A549 (cell line): ENCODE results near the gene TTC34.

Experiments
- BHLHE40 ChIP-seq: IDR thresholded peaks from 2 replicates; pipeline ENCODE4 v1.6.1; 2012; ENCODE audit warnings: low read depth, low read length, inconsistent platforms
- CHD2 ChIP-seq: fragments of 150-350 bp; IDR thresholded peaks from 2 replicates; pipeline ENCODE4 v1.6.1; 2014; ENCODE audit warnings: low read length; ENCODE audit not compliant: partially characterized antibody
- CTCF ChIP-seq: fragments of >200 bp; sonication (Bioruptor Twin); formaldehyde crosslinking; IDR thresholded peaks from 3 replicates; pipeline ENCODE4 v1.5.1; 2016
- HMGXB4 ChIP-seq: fragments of 250-450 bp; sonication (Bioruptor Pico); IDR thresholded peaks from 2 replicates; pipeline ENCODE4 v1.5.0; 2021; ENCODE audit warnings: mild to moderate bottlenecking, moderate library complexity, borderline replicate concordance
- MAFK ChIP-seq: fragments of 450-650 bp; IDR thresholded peaks from 2 replicates; pipeline ENCODE4 v1.6.1; 2014; ENCODE audit not compliant: partially characterized antibody
- MYC ChIP-seq: IDR thresholded peaks from 2 replicates; pipeline ENCODE4 v1.6.1; 2012; ENCODE audit warnings: mild to moderate bottlenecking, inconsistent platforms, low read length, improper control_type of control experiment, borderline replicate concordance
- NR3C1 ChIP-seq: fragments of >200 bp; sonication (Bioruptor Twin); formaldehyde crosslinking; IDR thresholded peaks from 3 replicates; pipeline ENCODE4 v1.6.1; 2017
- POLR2A ChIP-seq: IDR thresholded peaks from 2 replicates; pipeline ENCODE4 v1.6.1; 2012; ENCODE audit warnings: mild to moderate bottlenecking, low read length
- RAD21 ChIP-seq, 2 experiments: fragments of >200 bp in 1 of 2; sonication (Bioruptor Twin) in 1 of 2; formaldehyde crosslinking in 1 of 2; IDR thresholded peaks in 1 of 2; conservative IDR thresholded peaks in 1 of 2; 2 replicates in 1 of 2; 3 replicates in 1 of 2; pipeline ENCODE4 v1.6.1; 2012 to 2018; ENCODE audit warnings: inconsistent platforms in 1 of 2
- REST ChIP-seq: fragments of 200-600 bp; sonication (generic); IDR thresholded peaks from 2 replicates; pipeline ENCODE4 v1.6.1; 2016; ENCODE audit warnings: antibody characterized with exemption, mild to moderate bottlenecking, moderate library complexity

GRCh38 chr1:2810899-2811532 is 9.5 kb upstream of the TTC34 start:
- TF ChIP-seq CTCF: no peak
- TF ChIP-seq NR3C1: no peak
- no peak for TF ChIP-seq POLR2A
- TF ChIP-seq RAD21 (conservative IDR thresholded peaks at IDR 0.05 in 1 of 2, IDR thresholded peaks at IDR 0.05 in 1 of 2): no peak
- TF ChIP-seq HMGXB4 (CRISPR knock-in tag): no peak
- TF ChIP-seq CHD2: no peak
- no peak for TF ChIP-seq REST
- TF ChIP-seq BHLHE40: no peak
- TF ChIP-seq MAFK: no peak
- TF ChIP-seq MYC: no peak
